ENCODE results near the gene BCAM. TPM values are rescaled to one million over a fixed set of nuclear protein-coding genes. Genes with fewer than 3 reads are reported as not detected.

BCAM gene
- total RNA-seq, 2 experiments from 2014 or later: not detected

DNA sequence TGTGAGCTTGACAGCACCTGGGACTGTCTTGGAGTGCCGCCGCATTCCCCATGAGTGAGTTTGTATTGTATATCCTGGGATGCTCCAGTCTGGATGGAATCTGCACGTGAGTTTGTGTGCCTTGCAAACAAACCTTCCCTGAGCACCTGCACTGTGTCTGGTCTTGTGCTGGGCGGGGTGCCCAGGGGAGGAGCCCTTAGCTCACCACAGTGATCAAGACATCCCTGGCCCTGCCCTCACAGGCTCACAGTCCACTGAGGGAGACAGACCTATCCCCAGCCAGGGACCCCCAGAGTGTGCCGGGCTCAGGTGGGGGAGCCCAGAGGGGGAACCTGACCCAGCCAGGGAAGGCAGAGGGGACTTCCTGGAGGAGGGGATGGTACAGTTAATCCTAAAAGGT lies 1.7 kb upstream of the BCAM start:
- CTCF ChIA-PET: no interaction called here
- peaks cover 0 to 17% of the 10 kb centered on the region in 2 experiments for H3K9me3 ChIP-seq (ENCODE audit: control insufficient read depth in 1 of 2, insufficient read depth in 1 of 2, low read length in 2 of 2)
- no peaks in the 10 kb centered on the region for H3K4me1 Mint-ChIP-seq (ENCODE audit: low read depth)
- peaks cover 17 to 29% of the 10 kb centered on the region in 2 experiments for H3K27me3 ChIP-seq (ENCODE audit: control insufficient read depth in 1 of 2, insufficient read depth in 2 of 2, low read length in 2 of 2)
- no peak overlapping the region for H3K27ac ChIP-seq (ENCODE audit: low read depth in 1 of 2, low read length in 2 of 2)
- no peak overlapping the region for H3K4me3 ChIP-seq (ENCODE audit: low read length)
- H3K9me3 Mint-ChIP-seq: no peaks in the 10 kb centered on the region
- ATAC-seq (ENCODE audit: poor library complexity): no peak
- no peaks in the 10 kb centered on the region for H3K36me3 ChIP-seq (ENCODE audit: insufficient read depth, low read length)
- no peak for DNase-seq
- TF ChIP-seq, protein P1, sequence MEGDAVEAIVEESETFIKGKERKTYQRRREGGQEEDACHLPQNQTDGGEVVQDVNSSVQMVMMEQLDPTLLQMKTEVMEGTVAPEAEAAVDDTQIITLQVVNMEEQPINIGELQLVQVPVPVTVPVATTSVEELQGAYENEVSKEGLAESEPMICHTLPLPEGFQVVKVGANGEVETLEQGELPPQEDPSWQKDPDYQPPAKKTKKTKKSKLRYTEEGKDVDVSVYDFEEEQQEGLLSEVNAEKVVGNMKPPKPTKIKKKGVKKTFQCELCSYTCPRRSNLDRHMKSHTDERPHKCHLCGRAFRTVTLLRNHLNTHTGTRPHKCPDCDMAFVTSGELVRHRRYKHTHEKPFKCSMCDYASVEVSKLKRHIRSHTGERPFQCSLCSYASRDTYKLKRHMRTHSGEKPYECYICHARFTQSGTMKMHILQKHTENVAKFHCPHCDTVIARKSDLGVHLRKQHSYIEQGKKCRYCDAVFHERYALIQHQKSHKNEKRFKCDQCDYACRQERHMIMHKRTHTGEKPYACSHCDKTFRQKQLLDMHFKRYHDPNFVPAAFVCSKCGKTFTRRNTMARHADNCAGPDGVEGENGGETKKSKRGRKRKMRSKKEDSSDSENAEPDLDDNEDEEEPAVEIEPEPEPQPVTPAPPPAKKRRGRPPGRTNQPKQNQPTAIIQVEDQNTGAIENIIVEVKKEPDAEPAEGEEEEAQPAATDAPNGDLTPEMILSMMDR (IDR thresholded peaks at IDR 0.05): no peak
- no peak overlapping the region for H3K4me3 Mint-ChIP-seq
- peaks cover 39% of the 10 kb centered on the region for H3K27me3 Mint-ChIP-seq
- peaks cover 6% of the 10 kb centered on the region for H3K4me1 ChIP-seq (ENCODE audit: insufficient read depth, low read length)
- H3K36me3 Mint-ChIP-seq (ENCODE audit: low read depth): no peaks in the 10 kb centered on the region
- H3K27ac Mint-ChIP-seq: no peak overlapping the region
- intact Hi-C loops (cut with DNase I, micrococcal nuclease): no loop called here
- POLR2A ChIA-PET: no interaction called here

DNA sequence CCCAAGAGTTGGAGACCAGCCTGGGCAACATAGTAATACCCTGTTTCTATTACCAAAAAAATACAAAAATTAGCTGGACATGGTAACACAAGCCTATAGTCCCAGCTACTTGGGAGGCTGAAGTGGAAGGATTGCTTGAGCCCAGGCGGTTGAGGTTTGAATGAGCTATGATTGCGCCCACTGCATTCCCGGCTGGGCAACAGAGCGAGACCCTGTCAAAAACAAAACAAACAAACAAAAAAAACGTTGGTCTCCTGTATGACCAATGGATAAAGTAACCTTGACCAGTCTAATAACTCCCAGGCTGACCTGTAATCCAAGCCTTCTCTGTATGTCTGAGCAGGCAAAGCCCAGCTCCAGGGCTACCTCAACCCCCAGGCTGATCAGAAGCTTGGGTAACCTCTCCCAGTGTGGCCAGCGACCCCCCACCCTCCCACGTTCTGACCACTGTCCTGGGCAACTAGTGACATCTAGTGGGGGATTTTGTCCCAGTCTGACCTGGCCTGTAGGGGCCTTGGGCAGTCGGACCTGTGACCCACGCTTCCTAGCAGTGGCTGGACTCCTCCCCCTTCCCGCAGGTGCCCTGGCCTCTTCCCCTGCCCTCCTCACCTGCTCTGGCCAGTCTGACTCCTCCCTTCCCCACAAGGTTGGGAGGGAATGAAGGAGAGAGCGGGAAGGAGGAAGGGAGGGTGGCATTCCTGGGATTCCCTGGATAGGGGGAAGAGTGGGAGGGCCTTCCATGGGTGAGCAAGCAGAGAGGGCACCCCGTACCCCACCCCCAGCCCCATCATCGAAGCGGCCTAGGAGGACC lies 1.0 kb upstream of the BCAM start:
- peaks cover 39% of the 10 kb centered on the region for H3K27me3 Mint-ChIP-seq
- intact Hi-C loops (cut with DNase I, micrococcal nuclease): no loop called here
- CTCF ChIA-PET: no interaction called here

DNA sequence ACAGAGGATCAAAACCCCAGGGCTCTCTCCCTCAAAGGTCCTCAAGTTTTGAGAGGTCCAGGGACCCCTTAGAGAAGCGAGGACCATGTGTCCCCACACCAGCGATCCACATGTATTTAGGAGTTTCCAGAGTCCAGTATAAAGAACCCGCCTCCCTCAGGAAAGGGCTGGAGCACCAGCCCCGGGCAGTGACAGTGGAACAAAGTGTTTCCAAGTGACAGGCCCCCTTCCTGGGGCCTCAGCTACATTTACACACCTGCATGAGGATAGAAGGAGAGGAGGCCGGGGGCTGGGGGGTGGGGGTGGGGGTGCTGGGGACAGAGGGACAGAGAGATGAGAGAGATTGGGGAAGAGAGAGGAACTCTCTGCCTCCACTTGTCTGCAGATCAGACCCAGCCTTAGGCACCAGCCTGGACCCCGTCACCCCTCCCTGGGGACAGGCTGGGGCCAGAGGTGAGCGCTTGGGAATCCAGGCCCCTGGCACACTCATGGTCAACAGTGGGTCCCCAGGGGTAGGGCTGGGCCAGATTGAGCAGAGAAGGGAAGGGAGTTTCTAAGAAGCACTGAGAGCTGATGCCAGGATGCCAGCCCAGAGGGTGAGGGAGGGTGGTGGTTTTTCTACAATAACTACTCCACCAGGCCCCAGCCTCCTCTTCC lies 802 bp downstream of the BCAM start:
- intact Hi-C loops (cut with DNase I, micrococcal nuclease): no loop called here
- CTCF ChIA-PET: no interaction called here

More for the DNA sequence above, 1.0 kb upstream of the BCAM start:
- Histone ChIP-seq H3K4me1 (ENCODE audit: insufficient read depth, low read length) (peaks cover 6% of the 10 kb centered on the region), H3K4me3 (ENCODE audit: low read length) (no peak overlapping the region), H3K27me3 (ENCODE audit: control insufficient read depth in 1 of 2, insufficient read depth in 2 of 2, low read length in 2 of 2) (peaks cover 17 to 29% of the 10 kb centered on the region in 2 experiments), H3K27ac (ENCODE audit: low read depth in 1 of 2, low read length in 2 of 2) (no peak overlapping the region), H3K9me3 (ENCODE audit: control insufficient read depth in 1 of 2, insufficient read depth in 1 of 2, low read length in 2 of 2) (peaks cover 0 to 17% of the 10 kb centered on the region in 2 experiments), H3K36me3 (ENCODE audit: insufficient read depth, low read length) (no peaks in the 10 kb centered on the region)
- no peaks in the 10 kb centered on the region for H3K9me3 Mint-ChIP-seq
- POLR2A ChIA-PET: no interaction called here
- H3K27ac Mint-ChIP-seq: no peak overlapping the region
- DNase-seq (no peak), ATAC-seq (ENCODE audit: poor library complexity) (no peak)
- TF ChIP-seq, protein P1 (IDR thresholded peaks at IDR 0.05): no peak
- no peaks in the 10 kb centered on the region for H3K4me1 Mint-ChIP-seq (ENCODE audit: low read depth)
- no peaks in the 10 kb centered on the region for H3K36me3 Mint-ChIP-seq (ENCODE audit: low read depth)
- H3K4me3 Mint-ChIP-seq: no peak overlapping the region

More for the DNA sequence above, 802 bp downstream of the BCAM start:
- POLR2A ChIA-PET: no interaction called here
- no peak overlapping the region for H3K4me3 ChIP-seq (ENCODE audit: low read length)
- H3K9me3 ChIP-seq (ENCODE audit: control insufficient read depth in 1 of 2, insufficient read depth in 1 of 2, low read length in 2 of 2): peaks cover 0 to 10% of the 10 kb centered on the region in 2 experiments
- peaks cover 46% of the 10 kb centered on the region for H3K27me3 Mint-ChIP-seq
- H3K36me3 ChIP-seq (ENCODE audit: insufficient read depth, low read length): no peaks in the 10 kb centered on the region
- no peaks in the 10 kb centered on the region for H3K9me3 Mint-ChIP-seq
- peaks cover 17 to 29% of the 10 kb centered on the region in 2 experiments for H3K27me3 ChIP-seq (ENCODE audit: control insufficient read depth in 1 of 2, insufficient read depth in 2 of 2, low read length in 2 of 2)
- no peaks in the 10 kb centered on the region for H3K36me3 Mint-ChIP-seq (ENCODE audit: low read depth)
- ATAC-seq (ENCODE audit: poor library complexity): no peak
- H3K4me3 Mint-ChIP-seq: no peak overlapping the region
- no peaks in the 10 kb centered on the region for H3K4me1 Mint-ChIP-seq (ENCODE audit: low read depth)
- peaks cover 6% of the 10 kb centered on the region for H3K4me1 ChIP-seq (ENCODE audit: insufficient read depth, low read length)
- TF ChIP-seq, protein P1 (IDR thresholded peaks at IDR 0.05): no peak
- no peak for DNase-seq
- H3K27ac ChIP-seq (ENCODE audit: low read depth in 1 of 2, low read length in 2 of 2): no peak overlapping the region
- no peak overlapping the region for H3K27ac Mint-ChIP-seq
